ENCODE data around the gene RTF2. TPM values are rescaled to one million over a fixed set of nuclear protein-coding genes. Genes with fewer than 3 reads are reported as not detected.

RTF2 gene
- total and polyA plus RNA-seq, 2 donors (not counting 1 experiment from before 2014, with no cell fraction given): 100 to 107 TPM

GRCh38 chr20:56469077-56469449 is 636 bp downstream of the RTF2 start:
- H3K27ac ChIP-seq (ENCODE audit: insufficient read depth, low read length): peak overlapping the region; percentile 97

GRCh38 chr20:56483970-56484369 is 15.5 kb downstream of the RTF2 start:
- H3K36me3 ChIP-seq (ENCODE audit: control insufficient read depth, insufficient read depth, low read length): peaks cover 19% of the 10 kb centered on the region
- H3K79me2 ChIP-seq (ENCODE audit: control insufficient read depth, insufficient read depth, low read length): no peaks in the 10 kb centered on the region

More at GRCh38 chr20:56469077-56469449, 636 bp downstream of the RTF2 start:
- no peak for TF ChIP-seq EZH2 (IDR thresholded peaks at IDR 0.05; ENCODE audit: low read length, missing control alignments)
- no peak for TF ChIP-seq CTCF (conservative IDR thresholded peaks at IDR 0.05 in 1 of 2, IDR thresholded peaks at IDR 0.05 in 1 of 2; ENCODE audit: low read depth in 1 of 2, low read length in 2 of 2)
- no peaks in the 10 kb centered on the region for H3K27me3 ChIP-seq (ENCODE audit: control insufficient read depth, insufficient read depth, low read length)
- H3K4me1 ChIP-seq (ENCODE audit: control insufficient read depth, extremely low read depth, insufficient read depth, low read length): peaks cover 8% of the 10 kb centered on the region
- no peak for DNase-seq (ENCODE audit: low read depth in 2 of 2)
- peak overlapping the region; percentile 85 for H3K9ac ChIP-seq (ENCODE audit: insufficient read depth, low read length)
- H3K79me2 ChIP-seq (ENCODE audit: control insufficient read depth, insufficient read depth, low read length): peaks cover 33% of the 10 kb centered on the region
- no peak overlapping the region for H2AFZ ChIP-seq (ENCODE audit: low read length)
- no peaks in the 10 kb centered on the region for H3K9me3 ChIP-seq (ENCODE audit: control insufficient read depth, insufficient read depth, low read depth, low read length)
- H3K36me3 ChIP-seq (ENCODE audit: control insufficient read depth, insufficient read depth, low read length): peaks cover 3% of the 10 kb centered on the region
- peak overlapping the region; percentile 65 to 100 (median 95) for H3K4me3 ChIP-seq (replicated peaks in 1 of 4; ENCODE audit: control extremely low read depth in 1 of 4, insufficient read depth in 1 of 4, low read depth in 3 of 4, low read length in 4 of 4)
- peak overlapping the region; percentile 97 for H3K4me2 ChIP-seq (ENCODE audit: extremely low read depth, insufficient read depth, low read length)
- no peaks in the 10 kb centered on the region for H4K20me1 ChIP-seq (ENCODE audit: control insufficient read depth, extremely low read depth, insufficient read depth, low read length)

GRCh38 chr20:56487216-56487615 is 18.8 kb downstream of the RTF2 start:
- no peaks in the 10 kb centered on the region for H3K27me3 ChIP-seq (ENCODE audit: control insufficient read depth, insufficient read depth, low read length)
- no peak overlapping the region for H3K27ac ChIP-seq (ENCODE audit: insufficient read depth, low read length)
- H3K4me3 ChIP-seq (replicated peaks in 1 of 4; ENCODE audit: control extremely low read depth in 1 of 4, insufficient read depth in 1 of 4, low read depth in 3 of 4, low read length in 4 of 4): no peak overlapping the region
- H3K9me3 ChIP-seq (ENCODE audit: control insufficient read depth, insufficient read depth, low read depth, low read length): no peaks in the 10 kb centered on the region
- peaks cover 16% of the 10 kb centered on the region for H3K36me3 ChIP-seq (ENCODE audit: control insufficient read depth, insufficient read depth, low read length)
- peaks cover 2% of the 10 kb centered on the region for H3K79me2 ChIP-seq (ENCODE audit: control insufficient read depth, insufficient read depth, low read length)
- no peak for DNase-seq (ENCODE audit: low read depth in 2 of 2)
- no peak overlapping the region for H3K4me2 ChIP-seq (ENCODE audit: extremely low read depth, insufficient read depth, low read length)
- no peak for TF ChIP-seq EZH2 (IDR thresholded peaks at IDR 0.05; ENCODE audit: low read length, missing control alignments)
- no peak for TF ChIP-seq CTCF (conservative IDR thresholded peaks at IDR 0.05 in 1 of 2, IDR thresholded peaks at IDR 0.05 in 1 of 2; ENCODE audit: low read depth in 1 of 2, low read length in 2 of 2)
- no peaks in the 10 kb centered on the region for H3K4me1 ChIP-seq (ENCODE audit: control insufficient read depth, extremely low read depth, insufficient read depth, low read length)
- H2AFZ ChIP-seq (ENCODE audit: low read length): no peak overlapping the region
- H3K9ac ChIP-seq (ENCODE audit: insufficient read depth, low read length): no peak overlapping the region
- H4K20me1 ChIP-seq (ENCODE audit: control insufficient read depth, extremely low read depth, insufficient read depth, low read length): no peaks in the 10 kb centered on the region

More at GRCh38 chr20:56483970-56484369, 15.5 kb downstream of the RTF2 start:
- H3K4me1 ChIP-seq (ENCODE audit: control insufficient read depth, extremely low read depth, insufficient read depth, low read length): no peaks in the 10 kb centered on the region
- no peak overlapping the region for H3K4me2 ChIP-seq (ENCODE audit: extremely low read depth, insufficient read depth, low read length)
- H3K9ac ChIP-seq (ENCODE audit: insufficient read depth, low read length): no peak overlapping the region
- H3K27ac ChIP-seq (ENCODE audit: insufficient read depth, low read length): no peak overlapping the region
- DNase-seq (ENCODE audit: low read depth in 2 of 2): no peak
- H3K9me3 ChIP-seq (ENCODE audit: control insufficient read depth, insufficient read depth, low read depth, low read length): no peaks in the 10 kb centered on the region
- no peak overlapping the region for H2AFZ ChIP-seq (ENCODE audit: low read length)
- H4K20me1 ChIP-seq (ENCODE audit: control insufficient read depth, extremely low read depth, insufficient read depth, low read length): no peaks in the 10 kb centered on the region
- no peak overlapping the region for H3K4me3 ChIP-seq (replicated peaks in 1 of 4; ENCODE audit: control extremely low read depth in 1 of 4, insufficient read depth in 1 of 4, low read depth in 3 of 4, low read length in 4 of 4)
- no peak for TF ChIP-seq CTCF (conservative IDR thresholded peaks at IDR 0.05 in 1 of 2, IDR thresholded peaks at IDR 0.05 in 1 of 2; ENCODE audit: low read depth in 1 of 2, low read length in 2 of 2)
- TF ChIP-seq EZH2 (IDR thresholded peaks at IDR 0.05; ENCODE audit: low read length, missing control alignments): no peak
- no peaks in the 10 kb centered on the region for H3K27me3 ChIP-seq (ENCODE audit: control insufficient read depth, insufficient read depth, low read length)
